Liver (tissue), 3 donors: ENCODE data around the gene PMCH.

Experiments used
- ATF3 ChIP-seq: IDR thresholded peaks from 2 replicates; pipeline ENCODE4 v1.6.1; 2016; ENCODE audit warnings: antibody characterized with exemption
- CTCF ChIP-seq: fragments of 150-350 bp; IDR thresholded peaks from 2 replicates; pipeline ENCODE4 v1.5.1; 2017; ENCODE audit warnings: improper control_type of control experiment, low read depth, low read length; ENCODE audit not compliant: missing input control
- GABPA ChIP-seq, 2 donors: IDR thresholded peaks in 1 of 2; conservative IDR thresholded peaks in 1 of 2; 2 replicates each; pipeline ENCODE4 v1.6.1; 2016; ENCODE audit warnings: antibody characterized with exemption in 2 of 2, mild to moderate bottlenecking in 1 of 2, moderate library complexity in 1 of 2
- JUND ChIP-seq, 2 donors: IDR thresholded peaks; 2 replicates each; pipeline ENCODE4 v1.6.1; 2016; ENCODE audit warnings: antibody characterized with exemption in 2 of 2
- MAX ChIP-seq: IDR thresholded peaks from 2 replicates; pipeline ENCODE4 v1.6.1; 2016; ENCODE audit warnings: antibody characterized with exemption
- TAF1 ChIP-seq: conservative IDR thresholded peaks from 2 replicates; pipeline ENCODE4 v1.6.1; 2016; ENCODE audit warnings: antibody characterized with exemption, mild to moderate bottlenecking
- donor health status: healthy.
- donor health status: healthy.

- no peak for TF ChIP-seq GABPA (IDR thresholded peaks at IDR 0.05 in 1 of 2, conservative IDR thresholded peaks at IDR 0.05 in 1 of 2)
- TF ChIP-seq CTCF: no peak
- TF ChIP-seq ATF3: no peak
- no peak for TF ChIP-seq JUND (IDR thresholded peaks at IDR 0.05)
- TF ChIP-seq MAX: no peak
- no peak for TF ChIP-seq TAF1
These were observed 4.9 kb upstream of the PMCH start for GRCh38 chr12:102202556-102202955.
